Head of caudate nucleus (tissue), 42 donors: Measurements from ENCODE around the gene NT5M.
"Not testable (repeated sequence)": the region's sequence is repeated elsewhere in the genome, so short reads cannot be mapped to it uniquely, and the experiment has no call there.

Source experiments
- DNase-seq, 42 donors: peaks; one replicate each; pipeline versions ENCODE4 v3.0.0 to v3.0.0-alpha.2; 2020 to 2021; ENCODE audit warnings: mixed read lengths in 7 of 42
- intact Hi-C: fragments of 100-400 bp; cut with DNase I; formaldehyde crosslinking; loops from one replicate; pipeline ENCODE4 v1.15.0; 2022

Gene NT5M

GRCh38 chr17:17298108-17298507 lies 5.1 kb upstream of the NT5M start:
- DNase-seq = no peak
- intact Hi-C loops = no loop called here

DNA sequence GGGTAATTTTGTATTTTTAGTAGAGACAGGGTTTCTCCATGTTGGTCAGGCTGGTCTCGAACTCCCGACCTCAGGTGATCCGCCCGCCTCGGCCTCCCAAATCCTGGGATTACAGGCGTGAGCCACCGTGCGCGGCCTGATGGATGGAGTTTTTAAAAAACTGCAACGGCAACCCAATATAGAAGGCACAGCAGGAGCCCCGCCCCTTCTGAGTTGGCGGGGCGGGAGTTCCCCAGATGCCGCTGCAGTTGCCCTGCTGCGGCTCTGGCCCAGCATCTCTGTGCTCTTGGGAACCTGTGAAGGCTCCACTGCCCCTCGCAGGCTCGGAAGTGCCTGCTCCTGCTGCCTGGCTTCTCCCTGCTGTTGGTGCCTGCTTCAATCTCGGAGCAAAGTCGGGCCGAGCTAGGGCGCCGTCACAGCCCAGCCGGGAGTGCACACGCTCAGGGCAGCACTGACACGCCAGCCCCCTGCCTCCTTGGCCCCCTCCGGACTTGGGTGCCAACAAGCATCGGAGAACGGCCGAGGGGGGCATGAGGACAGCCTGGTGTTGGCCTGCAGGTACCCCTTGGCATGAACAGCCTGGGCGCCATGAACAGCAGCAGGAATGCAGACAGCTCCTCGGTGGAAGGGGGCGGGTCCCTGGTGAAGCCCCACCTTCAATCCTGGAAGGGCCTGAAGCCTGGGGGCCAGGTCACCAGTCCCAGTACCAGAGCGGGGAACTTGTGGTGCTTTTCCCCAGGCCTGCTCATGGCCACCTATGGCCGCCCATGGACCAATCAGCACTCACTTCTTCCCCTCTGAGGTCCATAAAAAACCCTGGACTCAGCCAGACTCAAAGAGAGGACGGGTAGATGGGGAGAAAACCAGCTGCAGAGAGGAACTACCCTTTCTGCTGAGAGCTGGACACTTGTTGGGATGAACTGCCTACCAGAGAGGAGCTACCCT lies 2.3 kb upstream of the NT5M start:
- peak in 38 of 42 donors; percentile 14 to 70 (median 40) for DNase-seq
- intact Hi-C loops = no loop called here

GRCh38 chr17:17301659-17302058 lies 1.5 kb upstream of the NT5M start:
- DNase-seq, intact Hi-C loops: not testable (repeated sequence)

GRCh38 chr17:17303847-17304490 lies 796 bp downstream of the NT5M start:
- DNase-seq = peak in 1 of 42 donors; percentile 9
- intact Hi-C loops = no loop called here

- no peak for DNase-seq
- intact Hi-C loops = no loop called here
These were observed 1.4 kb downstream of the NT5M start for GRCh38 chr17:17304521-17304985.

GRCh38 chr17:17305281-17305801 lies 2.2 kb downstream of the NT5M start:
- DNase-seq = peak in 27 of 42 donors; percentile 13 to 75 (median 42)
- intact Hi-C loops = no loop called here

GRCh38 chr17:17309356-17309755 lies 6.2 kb downstream of the NT5M start:
- DNase-seq = no peak
- intact Hi-C loops = no loop called here

DNA sequence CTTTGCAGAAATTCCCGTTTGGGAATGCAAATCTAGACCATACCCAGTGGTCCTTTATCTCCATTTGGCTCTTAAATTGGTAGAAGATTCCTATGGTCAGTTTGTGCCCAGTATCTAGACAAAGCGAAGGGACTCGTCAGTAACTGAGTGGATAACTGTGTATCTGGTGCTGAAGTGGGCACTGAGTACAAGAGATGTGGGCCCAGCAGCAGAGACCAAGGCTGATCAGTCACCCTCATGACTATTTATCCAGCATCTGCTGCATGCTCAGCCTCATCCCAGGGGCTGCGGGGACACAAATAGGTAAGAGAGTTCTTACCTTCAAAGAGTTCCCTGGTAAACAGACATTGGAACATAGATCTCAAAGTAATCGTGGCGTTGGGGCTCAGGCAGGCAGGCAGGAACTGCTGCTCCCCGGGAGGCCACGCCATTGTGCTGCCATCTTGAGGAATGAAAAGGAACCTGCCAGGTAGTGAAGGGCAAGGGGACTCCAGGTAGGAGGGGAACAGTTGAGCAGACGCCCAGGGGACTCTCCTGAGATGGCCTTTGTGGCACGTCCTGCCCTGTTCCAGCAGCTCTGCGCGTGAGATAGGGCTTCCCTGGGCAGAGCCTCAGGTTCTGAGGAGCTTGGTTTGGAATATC lies 10.3 kb downstream of the NT5M start:
- intact Hi-C loops = no loop called here
- peak; percentile 26 to 80 (median 60) for DNase-seq

DNA sequence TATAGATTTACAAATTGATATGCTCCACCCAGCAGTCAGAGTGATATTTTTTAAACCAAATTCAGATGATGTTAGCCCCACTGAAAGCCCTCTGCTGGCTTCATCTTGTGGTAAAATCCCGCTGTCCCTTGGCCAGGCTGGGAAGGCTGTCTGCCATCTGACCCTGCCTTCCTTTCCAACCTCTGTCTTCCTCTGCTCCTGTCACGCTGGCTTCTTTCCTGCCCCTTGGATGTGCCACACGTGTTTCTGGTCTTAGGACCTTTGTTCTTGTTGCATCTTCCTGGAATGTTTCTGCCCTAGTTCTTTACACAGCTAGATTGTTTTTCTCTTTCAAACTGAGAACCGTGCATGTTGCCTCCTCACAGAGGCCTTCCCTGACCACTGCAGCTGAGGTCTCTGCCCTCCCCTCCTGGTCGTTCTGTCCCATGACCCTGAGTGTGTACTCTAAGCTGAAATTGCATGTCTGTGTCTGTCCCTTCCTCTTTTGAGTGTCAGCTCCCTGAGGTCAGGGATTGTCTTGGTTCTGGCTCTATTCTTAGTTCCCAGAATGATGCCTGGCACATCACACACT lies 11.4 kb downstream of the NT5M start:
- DNase-seq = peak in 1 of 42 donors; percentile 2
- intact Hi-C loops = no loop called here

DNA sequence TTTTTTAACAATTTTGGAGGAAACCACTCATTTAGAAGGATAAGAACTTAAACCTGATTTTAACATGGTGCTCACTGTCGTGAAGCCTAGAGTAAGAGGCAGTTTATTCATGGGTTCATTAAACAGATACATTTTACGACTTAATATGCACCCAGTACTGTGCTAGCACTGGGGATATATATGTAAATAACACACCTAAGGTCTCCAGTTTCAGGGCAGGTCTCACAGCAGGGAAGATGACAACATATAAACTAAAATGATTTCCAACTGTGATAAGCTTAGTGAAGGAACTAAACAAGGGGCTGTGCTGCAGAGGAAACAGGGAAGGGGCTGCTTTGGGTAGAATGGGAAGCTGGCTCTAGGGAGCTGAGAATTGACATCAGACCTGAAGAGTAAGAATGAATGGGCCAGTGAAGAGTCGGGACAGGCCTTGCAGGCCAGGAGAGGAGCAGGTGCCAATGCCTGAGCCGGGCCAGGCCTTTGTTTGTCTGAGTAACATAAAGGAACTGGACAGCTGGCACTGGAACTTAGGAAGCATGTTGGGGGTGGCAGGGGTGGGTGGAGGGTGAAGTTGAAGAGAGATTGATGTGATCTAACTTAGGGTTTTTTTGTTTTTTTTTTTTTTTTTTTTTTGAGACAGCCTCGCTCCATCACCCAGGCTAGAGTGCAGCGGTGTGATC lies 12.1 kb downstream of the NT5M start:
- DNase-seq = peak in 3 of 42 donors; percentile 17 to 21 (median 20)
- intact Hi-C loops = no loop called here

- intact Hi-C loops = no loop called here
- DNase-seq = peak in 38 of 42 donors; percentile 11 to 73 (median 47)
These were observed 17.2 kb downstream of the NT5M start for GRCh38 chr17:17320188-17320910.

- peak in 3 of 42 donors; percentile 21 to 30 (median 21) for DNase-seq
- intact Hi-C loops = no loop called here
These were observed 17.7 kb downstream of the NT5M start for GRCh38 chr17:17320911-17321220.

- intact Hi-C loops = no loop called here
- peak in 4 of 42 donors; percentile 16 to 36 (median 24) for DNase-seq
These were observed 18.3 kb downstream of the NT5M start for GRCh38 chr17:17321356-17322025.

DNA sequence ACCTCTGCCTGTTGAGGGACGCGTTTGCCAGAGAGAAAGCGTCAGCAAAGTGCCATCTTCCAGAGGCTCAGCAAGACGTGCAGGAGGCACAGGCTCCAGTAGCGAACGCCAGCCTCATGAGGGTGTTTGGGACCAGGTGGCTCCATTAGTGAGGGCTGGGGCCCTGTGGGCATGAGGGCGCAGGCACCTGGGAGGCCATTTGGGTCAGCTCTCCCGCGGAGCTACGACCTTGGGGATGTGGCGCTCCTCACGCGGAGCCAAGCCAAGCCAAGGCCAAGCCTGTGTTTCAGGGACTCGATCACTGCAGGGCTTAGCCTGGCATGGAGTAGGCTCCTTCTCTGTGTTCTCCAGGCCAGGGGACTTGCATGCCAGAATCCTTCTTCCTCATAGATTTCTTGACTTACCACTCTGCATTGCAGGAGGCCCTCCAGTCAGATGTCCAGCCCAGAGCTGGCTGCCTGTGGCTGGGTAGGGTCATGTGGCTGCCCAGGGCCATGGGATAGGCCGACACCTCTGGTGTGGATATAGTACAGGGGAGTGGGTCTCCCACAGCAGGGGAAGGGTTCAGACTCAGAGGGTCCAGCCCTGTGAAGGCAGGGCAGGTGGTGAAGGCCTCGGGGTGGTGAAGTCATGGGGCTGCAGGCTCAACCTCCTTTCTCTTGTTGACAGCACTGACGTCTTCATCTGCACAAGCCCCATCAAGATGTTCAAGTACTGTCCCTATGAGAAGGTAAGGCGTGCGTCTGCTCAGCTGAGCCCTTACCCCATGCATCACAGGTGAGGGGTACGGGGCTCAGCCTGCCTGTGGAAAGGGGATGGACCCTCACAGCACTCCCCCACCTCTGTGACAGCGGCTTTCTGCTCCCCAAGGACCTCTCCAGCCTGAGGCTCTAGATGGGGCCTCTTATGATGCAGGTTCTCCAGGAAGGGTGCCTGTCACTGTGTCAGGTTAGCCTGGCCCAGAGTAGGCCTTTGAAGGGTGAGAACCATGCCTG lies 19.6 kb downstream of the NT5M start:
- intact Hi-C loops = no loop called here
- peak in 1 of 42 donors; percentile 18 for DNase-seq

GRCh38 chr17:17324616-17325015 lies 21.4 kb downstream of the NT5M start:
- intact Hi-C loops = no loop called here
- DNase-seq = no peak

DNA sequence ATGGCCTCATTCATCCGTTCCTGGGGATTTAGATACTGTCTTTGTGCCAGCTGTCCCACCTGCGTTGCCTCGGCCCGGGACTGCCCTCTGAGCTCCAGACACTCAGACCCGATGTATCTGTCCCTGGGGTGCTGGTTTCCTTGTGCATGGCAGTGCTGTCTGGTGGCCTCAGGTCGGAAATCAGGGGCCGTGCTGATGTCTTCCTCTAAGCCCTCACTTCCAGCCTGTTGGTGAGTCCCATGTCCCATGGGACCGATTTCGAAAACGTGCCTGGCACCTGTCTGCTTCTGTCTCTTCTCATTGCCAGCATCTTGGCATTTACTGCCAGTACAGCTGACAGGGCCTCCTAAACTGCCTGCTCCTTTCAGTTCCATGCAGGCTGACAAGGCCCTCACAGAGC lies 22.1 kb downstream of the NT5M start:
- no peak for DNase-seq
- intact Hi-C loops = no loop called here
